Activated CD8-positive, alpha-beta T cell treated with anti-CD3 and anti-CD28 coated beads for 36 hours (primary cell): ENCODE data around the gene GNA14. TPM values are rescaled to one million over a fixed set of nuclear protein-coding genes. Genes with fewer than 3 reads are reported as not detected.

Source experiments
- ATAC-seq: fragments of 200-7000 bp; cut with Tn5 transposase; one replicate; pipeline ENCODE4 v1.10.0; 2021; ENCODE audit warnings: mild to moderate bottlenecking, moderate library complexity
- CTCF ChIA-PET: fragments of 350-600 bp; sonication (Branson Sonifier 250); formaldehyde crosslinking; loops from one replicate; lab custom pipeline; 2021; ENCODE audit warnings: antibody characterized with exemption; lab: Charles Lee
- POLR2A ChIA-PET: fragments of 350-600 bp; sonication (Branson Sonifier 250); formaldehyde crosslinking; loops from one replicate; lab custom pipeline; 2021; ENCODE audit warnings: antibody characterized with exemption; lab: Charles Lee
- DNase-seq: peaks from one replicate; pipeline ENCODE4 v3.0.0-alpha.2; 2020
- H3K27ac Mint-ChIP-seq: one replicate; pipeline ENCODE4 v1.8.0; 2021; ENCODE audit warnings: mild to moderate bottlenecking, mixed read lengths
- H3K27me3 Mint-ChIP-seq: one replicate; pipeline ENCODE4 v1.8.0; 2021; ENCODE audit warnings: mixed read lengths
- H3K36me3 Mint-ChIP-seq: one replicate; pipeline ENCODE4 v1.8.0; 2021; ENCODE audit warnings: low read depth, mixed read lengths
- H3K4me1 Mint-ChIP-seq: one replicate; pipeline ENCODE4 v1.8.0; 2021; ENCODE audit warnings: low read depth, mixed read lengths
- H3K4me3 Mint-ChIP-seq: one replicate; pipeline ENCODE4 v1.8.0; 2021; ENCODE audit warnings: mild to moderate bottlenecking, moderate library complexity, mixed read lengths
- H3K9me3 Mint-ChIP-seq: one replicate; pipeline ENCODE4 v1.8.0; 2021; ENCODE audit warnings: mixed read lengths
- CTCF ChIP-seq: fragments of 200-600 bp; IDR thresholded peaks from one replicate; pipeline ENCODE4 v1.8.0; 2022; ENCODE audit warnings: antibody characterized with exemption, mild to moderate bottlenecking
- intact Hi-C: fragments of 100-400 bp; cut with micrococcal nuclease; formaldehyde crosslinking; loops from one replicate; pipeline ENCODE4 v1.10.0; 2022
- total RNA-seq, 2 experiments: library from RNA; stranded (reverse); gene quantifications; one replicate each; pipeline ENCODE4 v1.2.3, GENCODE V29; 2021

The GNA14 gene
- total RNA-seq, 2 experiments from 2014 or later = not detected

- no peaks in the 10 kb centered on the region for H3K36me3 Mint-ChIP-seq
- H3K27me3 Mint-ChIP-seq = peaks cover 1% of the 10 kb centered on the region
- no peak for DNase-seq
- no peak for ATAC-seq
- H3K4me1 Mint-ChIP-seq = no peaks in the 10 kb centered on the region
- no peak for TF ChIP-seq CTCF
- H3K9me3 Mint-ChIP-seq = no peaks in the 10 kb centered on the region
- no peak overlapping the region for H3K27ac Mint-ChIP-seq
- intact Hi-C loops = no loop called here
- H3K4me3 Mint-ChIP-seq = no peak overlapping the region
- POLR2A ChIA-PET = no interaction called here
- CTCF ChIA-PET = interaction anchor here (1.0 kb wide), 1 partner anchor 77 kb away, joined by 5 read pairs; no protein-coding TSS in a partner anchor
These were observed 114.5 kb downstream of the GNA14 start for GRCh38 chr9:77533671-77534070.

- DNase-seq = no peak
- no peaks in the 10 kb centered on the region for H3K36me3 Mint-ChIP-seq
- TF ChIP-seq CTCF = no peak
- H3K27me3 Mint-ChIP-seq = peaks cover 1% of the 10 kb centered on the region
- H3K9me3 Mint-ChIP-seq = no peaks in the 10 kb centered on the region
- no peaks in the 10 kb centered on the region for H3K4me1 Mint-ChIP-seq
- ATAC-seq = no peak
- H3K27ac Mint-ChIP-seq = no peak overlapping the region
- intact Hi-C loops = no loop called here
- POLR2A ChIA-PET = no interaction called here
- H3K4me3 Mint-ChIP-seq = no peak overlapping the region
- CTCF ChIA-PET = no interaction called here
These were observed 115.5 kb downstream of the GNA14 start for GRCh38 chr9:77532607-77533006.

GRCh38 chr9:77531400-77531799, 116.7 kb downstream of the GNA14 start:
- TF ChIP-seq CTCF = no peak
- CTCF ChIA-PET = interaction anchor here (0.6 to 1.2 kb wide), 2 partner anchors 16 to 105 kb away, joined by 3 read pairs; no protein-coding TSS in a partner anchor
- Mint-ChIP-seq H3K27me3 (peaks cover 1% of the 10 kb centered on the region), H3K36me3 (no peaks in the 10 kb centered on the region), H3K9me3 (no peaks in the 10 kb centered on the region), H3K4me1 (no peaks in the 10 kb centered on the region), H3K4me3 (no peak overlapping the region), H3K27ac (no peak overlapping the region)
- no peak for ATAC-seq
- POLR2A ChIA-PET = no interaction called here
- DNase-seq = no peak
- intact Hi-C loops = no loop called here

DNA sequence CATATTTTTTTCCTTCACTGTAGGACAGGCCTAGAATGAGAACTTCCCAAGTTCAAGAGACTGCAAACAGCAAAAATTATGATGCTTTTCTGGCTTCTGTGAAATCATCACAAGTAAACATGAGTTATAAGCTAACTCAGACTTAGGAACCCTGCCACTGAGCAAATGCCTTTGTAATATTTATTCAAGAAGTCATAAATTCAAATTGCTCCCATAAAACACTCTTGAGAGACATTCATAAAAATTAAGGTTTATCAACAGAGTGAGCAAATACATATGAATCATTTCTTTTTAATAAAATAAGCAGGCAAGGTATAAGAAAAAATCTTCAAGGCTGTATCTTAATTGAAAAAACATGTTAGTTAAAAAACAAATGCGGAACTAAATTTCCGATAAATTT, 124.2 kb downstream of the GNA14 start:
- Mint-ChIP-seq H3K9me3 (no peaks in the 10 kb centered on the region), H3K27ac (no peak overlapping the region)

DNA sequence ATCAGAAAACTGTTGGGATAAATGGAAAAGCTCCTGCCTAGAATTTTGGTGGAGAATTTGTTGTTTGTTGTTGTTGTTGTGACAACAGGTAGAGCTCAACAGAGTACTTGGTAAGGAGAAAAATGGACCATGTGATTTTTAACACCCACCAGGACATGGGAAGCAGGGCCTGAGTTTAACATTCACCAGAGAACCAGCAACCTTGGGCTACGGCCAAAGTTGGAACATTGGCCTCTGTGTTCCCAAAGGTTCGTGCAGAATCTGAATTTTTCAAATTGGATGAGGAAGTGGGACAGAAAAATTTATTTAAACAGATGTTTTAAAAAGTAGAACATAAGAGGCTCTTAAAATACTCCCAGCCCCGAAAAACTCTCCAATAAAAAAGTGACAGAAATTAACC, 127.0 kb downstream of the GNA14 start:
- TF ChIP-seq CTCF = no peak
- H3K27me3 Mint-ChIP-seq = peaks cover 5% of the 10 kb centered on the region
- no peak overlapping the region for H3K27ac Mint-ChIP-seq
- CTCF ChIA-PET = no interaction called here
- no peaks in the 10 kb centered on the region for H3K4me1 Mint-ChIP-seq
- intact Hi-C loops = no loop called here
- POLR2A ChIA-PET = interaction anchor here (0.7 kb wide), 1 partner anchor 60 kb away, joined by 3 read pairs; no protein-coding TSS in a partner anchor
- H3K4me3 Mint-ChIP-seq = no peak overlapping the region
- no peak for DNase-seq
- H3K9me3 Mint-ChIP-seq = no peaks in the 10 kb centered on the region
- H3K36me3 Mint-ChIP-seq = no peaks in the 10 kb centered on the region
- no peak for ATAC-seq

More for the DNA sequence above, 124.2 kb downstream of the GNA14 start:
- H3K36me3 Mint-ChIP-seq = no peaks in the 10 kb centered on the region
- TF ChIP-seq CTCF = no peak
- no peak overlapping the region for H3K4me3 Mint-ChIP-seq
- intact Hi-C loops = no loop called here
- CTCF ChIA-PET = interaction anchor here (0.7 kb wide), 1 partner anchor 91 kb away, joined by 3 read pairs; no protein-coding TSS in a partner anchor
- DNase-seq (no peak), ATAC-seq (no peak)
- peaks cover 7% of the 10 kb centered on the region for H3K27me3 Mint-ChIP-seq
- POLR2A ChIA-PET = no interaction called here
- H3K4me1 Mint-ChIP-seq = no peaks in the 10 kb centered on the region
